ENCODE results near the gene LUZP4.

DNA sequence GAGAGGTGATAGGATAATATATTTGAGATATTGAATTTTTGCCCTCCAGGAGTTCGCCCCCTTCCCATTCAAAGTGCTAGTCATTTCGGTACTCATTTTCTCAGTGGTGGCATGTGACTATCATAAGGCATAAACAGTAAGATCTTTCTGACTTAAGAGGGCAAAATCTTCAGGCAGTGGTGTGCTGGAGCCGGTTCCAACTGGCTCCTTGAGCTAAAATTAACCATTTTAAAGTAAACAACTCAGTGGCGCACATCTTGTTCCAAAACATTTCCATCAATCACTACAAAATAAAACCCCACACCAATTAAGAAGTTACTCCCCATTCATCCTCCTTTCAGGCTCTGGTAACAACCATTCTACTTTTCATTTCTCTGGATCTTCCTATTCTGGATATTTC is 43.3 kb downstream of the LUZP4 start:
- TF ChIP-seq POLR2A (IDR thresholded peaks at IDR 0.05; ENCODE audit: extremely low read depth, insufficient read length), result no peak
- TF ChIP-seq, protein P1, sequence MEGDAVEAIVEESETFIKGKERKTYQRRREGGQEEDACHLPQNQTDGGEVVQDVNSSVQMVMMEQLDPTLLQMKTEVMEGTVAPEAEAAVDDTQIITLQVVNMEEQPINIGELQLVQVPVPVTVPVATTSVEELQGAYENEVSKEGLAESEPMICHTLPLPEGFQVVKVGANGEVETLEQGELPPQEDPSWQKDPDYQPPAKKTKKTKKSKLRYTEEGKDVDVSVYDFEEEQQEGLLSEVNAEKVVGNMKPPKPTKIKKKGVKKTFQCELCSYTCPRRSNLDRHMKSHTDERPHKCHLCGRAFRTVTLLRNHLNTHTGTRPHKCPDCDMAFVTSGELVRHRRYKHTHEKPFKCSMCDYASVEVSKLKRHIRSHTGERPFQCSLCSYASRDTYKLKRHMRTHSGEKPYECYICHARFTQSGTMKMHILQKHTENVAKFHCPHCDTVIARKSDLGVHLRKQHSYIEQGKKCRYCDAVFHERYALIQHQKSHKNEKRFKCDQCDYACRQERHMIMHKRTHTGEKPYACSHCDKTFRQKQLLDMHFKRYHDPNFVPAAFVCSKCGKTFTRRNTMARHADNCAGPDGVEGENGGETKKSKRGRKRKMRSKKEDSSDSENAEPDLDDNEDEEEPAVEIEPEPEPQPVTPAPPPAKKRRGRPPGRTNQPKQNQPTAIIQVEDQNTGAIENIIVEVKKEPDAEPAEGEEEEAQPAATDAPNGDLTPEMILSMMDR (IDR thresholded peaks at IDR 0.05; ENCODE audit: low read depth, low read length), result no peak
- TF ChIP-seq, protein P2, sequence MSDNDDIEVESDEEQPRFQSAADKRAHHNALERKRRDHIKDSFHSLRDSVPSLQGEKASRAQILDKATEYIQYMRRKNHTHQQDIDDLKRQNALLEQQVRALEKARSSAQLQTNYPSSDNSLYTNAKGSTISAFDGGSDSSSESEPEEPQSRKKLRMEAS (IDR thresholded peaks at IDR 0.05; ENCODE audit: low read depth, low read length), result no peak
- no peak for TF ChIP-seq MYC (IDR thresholded peaks at IDR 0.05; ENCODE audit: low read depth, low read length)

All from NB4 (cell line).